Transverse colon (tissue), 4 donors: ENCODE measurements around the gene OR51L1. TPM values are rescaled to one million over a fixed set of nuclear protein-coding genes. Genes with fewer than 3 reads are reported as not detected.

ENCODE experiments used
- DNase-seq: peaks from one replicate; pipeline ENCODE4 v3.0.0-alpha.2; 2019
- H3K27ac ChIP-seq, 4 donors: fragments of 200-600 bp; sonication (generic); 2 replicates each; pipeline ENCODE4 v1.5.1; 2016 to 2018; ENCODE audit warnings: inconsistent platforms in 4 of 4
- H3K27me3 ChIP-seq: fragments of 200-600 bp; sonication (generic); 2 replicates; pipeline ENCODE4 v1.5.1; 2017; ENCODE audit warnings: inconsistent platforms
- H3K36me3 ChIP-seq, 4 donors: fragments of 200-600 bp; sonication (generic); 2 replicates each; pipeline ENCODE4 v1.5.1; 2017 to 2019; ENCODE audit warnings: inconsistent platforms in 4 of 4
- H3K4me1 ChIP-seq, 4 donors: fragments of 200-600 bp; sonication (generic); 2 replicates each; pipeline ENCODE4 v1.5.1; 2017 to 2020; ENCODE audit warnings: inconsistent platforms in 4 of 4
- H3K4me3 ChIP-seq, 4 donors: fragments of 200-600 bp; sonication (generic); 1 replicate in 1 of 4; 2 replicates in 3 of 4; pipeline versions ENCODE4 v1.5.1 to v1.6.1; 2017 to 2019; ENCODE audit warnings: inconsistent platforms in 4 of 4
- H3K9me3 ChIP-seq, 2 donors: fragments of 200-600 bp; sonication (generic); 2 replicates each; pipeline ENCODE4 v1.5.1; 2017 to 2019; ENCODE audit warnings: inconsistent platforms in 2 of 2
- CTCF ChIP-seq, 5 experiments: fragments of 200-600 bp in 3 of 5; fragments of 450-650 bp in 2 of 5; sonication (generic) in 3 of 5; IDR thresholded peaks; 1 replicate in 2 of 5; 2 replicates in 3 of 5; pipeline ENCODE4 v1.5.1; 2016 to 2017; ENCODE audit warnings: antibody characterized with exemption in 5 of 5, inconsistent platforms in 3 of 5, mild to moderate bottlenecking in 2 of 5, moderate library complexity in 1 of 5
- EP300 ChIP-seq: sonication (generic); formaldehyde crosslinking; IDR thresholded peaks from one replicate; pipeline ENCODE4 v1.6.1; 2017; ENCODE audit warnings: antibody characterized with exemption, low read depth
- POLR2A ChIP-seq: fragments of 450-650 bp; IDR thresholded peaks from one replicate; pipeline ENCODE4 v1.6.1; 2016; ENCODE audit warnings: antibody characterized with exemption, mild to moderate bottlenecking, moderate library complexity
- POLR2AphosphoS5 ChIP-seq, 3 donors: sonication (generic); formaldehyde crosslinking; IDR thresholded peaks; one replicate each; pipeline ENCODE4 v1.6.1; 2016; ENCODE audit warnings: antibody characterized with exemption in 3 of 3
- WGBS, 2 donors: methylation state at CpG; one replicate each; pipeline ENCODE4 v1.1.5; 2018; ENCODE audit warnings: low coverage in 1 of 2; 5-methylcytosine and 5-hydroxymethylcytosine counted together
- in situ Hi-C, 4 donors: fragments of 200-750 bp; cut with MboI; loops; one replicate each; pipeline versions ENCODE4 v1.15.0 to v1.15.1; 2017; ENCODE audit warnings: low sequenced_read_pairs in 3 of 4, low pct_ligation_motif_present in 1 of 4, low pct_unique_long_range_greater_than_20kb in 1 of 4
- intact Hi-C: fragments of 100-400 bp; cut with DNase I; formaldehyde crosslinking; loops from one replicate; pipeline ENCODE4 v1.15.1; 2023; ENCODE audit warnings: low total_unique reads
- total RNA-seq, 4 donors: library from RNA; depleted of rRNA; stranded (reverse); fragments of >200 nt; gene quantifications; one replicate each; pipeline ENCODE4 v1.1.0, GENCODE V29; 2016

Gene OR51L1
- total RNA-seq, 4 donors from 2014 or later: not detected

GRCh38 chr11:5036669-5037068 lies 42.0 kb downstream of the OR51L1 start:
- no peak for DNase-seq
- in situ Hi-C loops: no loop called here
- 69 to 70% methylated on average over 2 of the region's 2 CpGs for WGBS, 2 donors

GRCh38 chr11:5037926-5038325 lies 43.3 kb downstream of the OR51L1 start:
- intact Hi-C loops: no loop called here
- no peaks in the 10 kb centered on the region for H3K27me3 ChIP-seq
- H3K4me3 ChIP-seq: no peak overlapping the region
- in situ Hi-C loops: no loop called here
- no peak for DNase-seq
- TF ChIP-seq EP300 (no peak), CTCF (IDR thresholded peaks at IDR 0.05) (no peak), POLR2A (no peak), POLR2AphosphoS5 (IDR thresholded peaks at IDR 0.05) (no peak)
- no peaks in the 10 kb centered on the region for H3K36me3 ChIP-seq
- H3K4me1 ChIP-seq: no peaks in the 10 kb centered on the region
- 35 to 48% methylated on average over 2 of the region's 2 CpGs for WGBS, 2 donors
- H3K27ac ChIP-seq: no peak overlapping the region
- H3K9me3 ChIP-seq: no peaks in the 10 kb centered on the region

More at GRCh38 chr11:5036669-5037068, 42.0 kb downstream of the OR51L1 start:
- no peak for TF ChIP-seq POLR2A
- no peaks in the 10 kb centered on the region for H3K27me3 ChIP-seq
- no peak overlapping the region for H3K27ac ChIP-seq
- no peaks in the 10 kb centered on the region for H3K9me3 ChIP-seq
- intact Hi-C loops: no loop called here
- H3K36me3 ChIP-seq: no peaks in the 10 kb centered on the region
- H3K4me1 ChIP-seq: no peaks in the 10 kb centered on the region
- no peak overlapping the region for H3K4me3 ChIP-seq

- TF ChIP-seq EP300 (no peak), POLR2AphosphoS5 (IDR thresholded peaks at IDR 0.05) (no peak), POLR2A (no peak), CTCF (IDR thresholded peaks at IDR 0.05) (no peak)
- Histone ChIP-seq H3K27ac (no peak overlapping the region), H3K36me3 (no peaks in the 10 kb centered on the region), H3K9me3 (no peaks in the 10 kb centered on the region), H3K27me3 (no peaks in the 10 kb centered on the region), H3K4me3 (no peak overlapping the region), H3K4me1 (no peaks in the 10 kb centered on the region)
- 71 to 82% methylated on average over 1 of the region's 1 CpG for WGBS, 2 donors
- in situ Hi-C loops (no loop called here), intact Hi-C loops (no loop called here)
- no peak for DNase-seq
Measured at GRCh38 chr11:5038341-5038740, 43.7 kb downstream of the OR51L1 start.

- TF ChIP-seq EP300 (no peak), CTCF (IDR thresholded peaks at IDR 0.05) (no peak), POLR2AphosphoS5 (IDR thresholded peaks at IDR 0.05) (no peak), POLR2A (no peak)
- no peak for DNase-seq
- Histone ChIP-seq H3K36me3 (no peaks in the 10 kb centered on the region), H3K4me3 (no peak overlapping the region), H3K27ac (no peak overlapping the region), H3K9me3 (no peaks in the 10 kb centered on the region), H3K4me1 (no peaks in the 10 kb centered on the region), H3K27me3 (no peaks in the 10 kb centered on the region)
- intact Hi-C loops (no loop called here), in situ Hi-C loops (no loop called here)
- WGBS, 2 donors: 67 to 78% methylated on average over 4 of the region's 4 CpGs
Measured at GRCh38 chr11:5040876-5041275, 46.2 kb downstream of the OR51L1 start.

- no peak overlapping the region for H3K27ac ChIP-seq
- WGBS, 2 donors: 64% methylated on average over 3 of the region's 3 CpGs; no CpG with 5 or more reads in 1 of the 2 donors
Measured at GRCh38 chr11:5042091-5042490, 47.4 kb downstream of the OR51L1 start.

More at GRCh38 chr11:5042091-5042490, 47.4 kb downstream of the OR51L1 start:
- Histone ChIP-seq H3K36me3 (no peaks in the 10 kb centered on the region), H3K9me3 (no peaks in the 10 kb centered on the region), H3K4me1 (no peaks in the 10 kb centered on the region), H3K27me3 (no peaks in the 10 kb centered on the region), H3K4me3 (no peak overlapping the region)
- in situ Hi-C loops: no loop called here
- TF ChIP-seq CTCF (IDR thresholded peaks at IDR 0.05) (no peak), POLR2AphosphoS5 (IDR thresholded peaks at IDR 0.05) (no peak), EP300 (no peak), POLR2A (no peak)
- DNase-seq: no peak
- intact Hi-C loops: no loop called here
